Measurements from ENCODE around the gene GAS2.
"Not testable (repeated sequence)": the region's sequence is repeated elsewhere in the genome, so short reads cannot be mapped to it uniquely, and the experiment has no call there.

Gene GAS2
- total RNA-seq = 1.0 to 3.1 (median 1.5) reads per million in 3 experiments

- DNase-seq = no peak
Observed at GRCh38 chr11:22666325-22666687, at the start of gene GAS2. TSS of gene GAS2 (plus strand) at chr11:22666611. CDS start at chr11:22674870, 8,259 bp downstream.

- DNase-seq = no peak
Observed at GRCh38 chr11:22617868-22618267, 48.5 kb upstream of the GAS2 start.

- peak; percentile 64 for DNase-seq
Observed at GRCh38 chr11:22624742-22625447, 41.5 kb upstream of the GAS2 start.

- DNase-seq = peak; percentile 96
Observed at GRCh38 chr11:22625448-22626287, 40.7 kb upstream of the GAS2 start, which contains the start of gene FANCF. TSS of gene FANCF (minus strand) at chr11:22625823. CDS start at chr11:22625810, 13 bp downstream.

- no peak for DNase-seq
Observed at GRCh38 chr11:22626573-22627239, 39.7 kb upstream of the GAS2 start.

- no peak for DNase-seq
Observed at GRCh38 chr11:22627421-22627820, 39.0 kb upstream of the GAS2 start.

GRCh38 chr11:22633354-22633902 lies 33.0 kb upstream of the GAS2 start:
- no peak for DNase-seq

- DNase-seq = no peak
Observed at GRCh38 chr11:22634897-22635629, 31.3 kb upstream of the GAS2 start.

- DNase-seq = no peak
Observed at GRCh38 chr11:22635689-22636088, 30.7 kb upstream of the GAS2 start.

- no peak for DNase-seq
Observed at GRCh38 chr11:22640862-22641261, 25.5 kb upstream of the GAS2 start.

- no peak for DNase-seq
Observed at GRCh38 chr11:22641559-22641958, 24.9 kb upstream of the GAS2 start.

- DNase-seq = not testable (repeated sequence)
Observed at GRCh38 chr11:22652346-22652745, 14.1 kb upstream of the GAS2 start.

- no peak for DNase-seq
Observed at GRCh38 chr11:22656130-22656529, 10.3 kb upstream of the GAS2 start.

- DNase-seq = peak; percentile 3
Observed at GRCh38 chr11:22657101-22657694, 9.2 kb upstream of the GAS2 start.

GRCh38 chr11:22659783-22660182 lies 6.6 kb upstream of the GAS2 start:
- DNase-seq = no peak

- no peak for DNase-seq
Observed at GRCh38 chr11:22666688-22667439, 453 bp downstream of the GAS2 start.

- no peak for DNase-seq
Observed at GRCh38 chr11:22668005-22668796, 1.8 kb downstream of the GAS2 start.

- no peak for DNase-seq
Observed at GRCh38 chr11:22669368-22669767, 3.0 kb downstream of the GAS2 start.

GRCh38 chr11:22670830-22671229 lies 4.4 kb downstream of the GAS2 start:
- no peak for DNase-seq

- DNase-seq = no peak
Observed at GRCh38 chr11:22671751-22672150, 5.3 kb downstream of the GAS2 start.

Data from central memory CD4-positive, alpha-beta T cell (primary cell).